Left colon (tissue), 2 donors: ENCODE data around the gene CELSR1. TPM values are rescaled to one million over a fixed set of nuclear protein-coding genes. Genes with fewer than 3 reads are reported as not detected.
"Not testable (repeated sequence)": the region's sequence is repeated elsewhere in the genome, so short reads cannot be mapped to it uniquely, and the experiment has no call there.

Experiments used
- ATAC-seq: fragments of 200-7000 bp; cut with Tn5 transposase; one replicate; pipeline ENCODE4 v1.9.1; 2020; ENCODE audit warnings: mild to moderate bottlenecking, moderate library complexity
- DNase-seq, 2 donors: peaks; one replicate each; pipeline ENCODE4 v3.0.0-alpha.2; 2020
- intact Hi-C, 2 donors: fragments of 100-400 bp; cut with DNase I in 1 of 2; cut with micrococcal nuclease in 1 of 2; formaldehyde crosslinking; loops; one replicate each; pipeline versions ENCODE4 v1.11.2 to v1.14.0; 2022; cut with DNase I, micrococcal nuclease
- total RNA-seq, 2 donors: library from RNA; stranded (reverse); fragmentation: NEBNext Ultra II Directional; extraction: Animal tissue kit (Norgen Biotek cat#: 25700); gene quantifications; one replicate each; pipeline ENCODE4 v1.2.1, GENCODE V29; 2021
- donor health status: DM: no; HTN: no; CAD: no.
- donor health status: DM: yes; HTN: yes; CAD: no.

Gene CELSR1
- total RNA-seq, 2 donors from 2014 or later: 1.8 to 4.9 TPM

- no peak for ATAC-seq
- DNase-seq: no peak
- intact Hi-C loops: no loop called here
Observed at GRCh38 chr22:46521994-46522393, 15.4 kb downstream of the CELSR1 start.

DNA sequence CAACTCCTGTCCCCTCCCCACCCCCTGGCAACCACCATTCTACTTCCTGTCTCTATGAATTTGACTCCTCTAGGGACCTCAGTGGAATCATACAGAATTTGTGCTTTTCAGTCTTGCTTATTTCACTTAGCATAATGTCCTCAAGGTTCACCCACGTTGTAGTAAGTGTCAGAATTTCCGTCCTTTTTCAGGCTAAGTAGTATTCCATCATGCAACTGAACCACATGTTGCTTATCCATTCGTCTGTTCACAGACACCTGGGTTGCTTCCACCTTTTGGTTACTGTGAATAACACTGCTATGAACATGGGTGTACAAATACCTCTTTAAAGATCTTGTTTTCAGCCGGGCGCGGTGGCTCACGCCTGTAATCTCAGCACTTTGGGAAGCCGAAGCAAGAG lies 16.5 kb downstream of the CELSR1 start:
- no peak for ATAC-seq
- no peak for DNase-seq
- intact Hi-C loops: no loop called here

DNA sequence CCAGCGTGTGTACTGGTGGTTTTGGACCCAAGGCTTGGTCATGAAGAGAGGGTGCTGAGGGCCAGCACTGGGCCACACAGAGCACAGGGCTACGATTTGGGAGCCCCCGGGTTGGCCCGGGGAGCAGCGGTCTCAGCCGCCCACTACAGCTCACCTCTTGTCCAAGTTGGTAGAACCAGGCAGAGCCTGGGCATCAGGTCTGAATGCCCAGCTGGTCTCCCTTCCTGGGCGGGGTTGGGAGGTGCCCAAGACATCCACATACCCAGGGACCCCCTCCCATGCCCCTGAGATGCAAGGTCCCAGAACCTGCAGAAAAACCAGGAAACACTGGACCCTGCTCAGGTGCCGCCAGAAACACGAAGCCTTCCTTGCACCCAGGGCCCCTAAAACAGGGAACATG lies 18.0 kb downstream of the CELSR1 start:
- no peak for ATAC-seq
- intact Hi-C loops: no loop called here
- no peak for DNase-seq

GRCh38 chr22:46518542-46519325 lies 18.7 kb downstream of the CELSR1 start:
- intact Hi-C loops: no loop called here
- ATAC-seq (no peak), DNase-seq (no peak)

- no peak for DNase-seq
- ATAC-seq: no peak
- intact Hi-C loops: no loop called here
Observed at GRCh38 chr22:46518038-46518437, 19.4 kb downstream of the CELSR1 start.

DNA sequence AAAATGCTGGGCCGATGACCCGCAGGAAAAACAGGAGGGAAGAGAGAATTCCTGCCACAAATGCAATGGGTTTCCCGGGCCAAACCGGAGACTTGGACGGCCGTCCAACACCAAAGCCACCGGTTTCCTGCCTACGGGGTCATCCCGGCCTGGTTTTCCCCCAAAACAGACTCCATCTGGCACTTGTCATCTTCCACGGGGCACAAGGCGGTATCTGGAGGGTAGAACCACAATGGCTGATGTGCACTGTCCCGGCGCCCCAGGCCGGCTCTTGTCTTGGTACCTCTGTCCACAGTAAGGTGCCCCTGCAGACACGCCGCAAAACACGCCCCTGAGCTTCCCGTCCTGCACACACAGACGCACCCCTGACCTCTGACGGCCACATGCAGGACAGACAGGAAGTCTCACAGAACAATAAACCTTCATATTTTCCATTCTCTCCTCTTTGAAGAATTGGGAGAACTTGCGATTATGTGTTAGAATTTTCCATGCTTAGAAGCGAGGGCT lies 20.1 kb downstream of the CELSR1 start:
- no peak for ATAC-seq
- intact Hi-C loops: no loop called here
- no peak for DNase-seq

- intact Hi-C loops: no loop called here
- no peak for ATAC-seq
- DNase-seq: no peak
Observed at GRCh38 chr22:46516638-46517037, 20.8 kb downstream of the CELSR1 start.

DNA sequence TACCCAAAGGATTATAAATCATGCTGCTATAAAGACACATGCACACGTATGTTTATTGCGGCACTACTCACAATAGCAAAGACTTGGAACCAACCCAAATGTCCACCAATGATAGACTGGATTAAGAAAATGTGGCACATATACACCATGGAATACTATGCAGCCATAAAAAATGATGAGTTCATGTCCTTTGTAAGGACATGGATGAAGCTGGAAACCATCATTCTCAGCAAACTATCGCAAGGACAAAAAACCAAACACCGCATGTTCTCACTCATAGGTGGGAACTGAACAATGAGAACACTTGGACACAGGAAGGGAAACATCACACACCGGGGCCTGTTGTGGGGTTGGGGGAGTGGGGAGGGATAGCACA lies 21.3 kb downstream of the CELSR1 start:
- DNase-seq, ATAC-seq, intact Hi-C loops: not testable (repeated sequence)

DNA sequence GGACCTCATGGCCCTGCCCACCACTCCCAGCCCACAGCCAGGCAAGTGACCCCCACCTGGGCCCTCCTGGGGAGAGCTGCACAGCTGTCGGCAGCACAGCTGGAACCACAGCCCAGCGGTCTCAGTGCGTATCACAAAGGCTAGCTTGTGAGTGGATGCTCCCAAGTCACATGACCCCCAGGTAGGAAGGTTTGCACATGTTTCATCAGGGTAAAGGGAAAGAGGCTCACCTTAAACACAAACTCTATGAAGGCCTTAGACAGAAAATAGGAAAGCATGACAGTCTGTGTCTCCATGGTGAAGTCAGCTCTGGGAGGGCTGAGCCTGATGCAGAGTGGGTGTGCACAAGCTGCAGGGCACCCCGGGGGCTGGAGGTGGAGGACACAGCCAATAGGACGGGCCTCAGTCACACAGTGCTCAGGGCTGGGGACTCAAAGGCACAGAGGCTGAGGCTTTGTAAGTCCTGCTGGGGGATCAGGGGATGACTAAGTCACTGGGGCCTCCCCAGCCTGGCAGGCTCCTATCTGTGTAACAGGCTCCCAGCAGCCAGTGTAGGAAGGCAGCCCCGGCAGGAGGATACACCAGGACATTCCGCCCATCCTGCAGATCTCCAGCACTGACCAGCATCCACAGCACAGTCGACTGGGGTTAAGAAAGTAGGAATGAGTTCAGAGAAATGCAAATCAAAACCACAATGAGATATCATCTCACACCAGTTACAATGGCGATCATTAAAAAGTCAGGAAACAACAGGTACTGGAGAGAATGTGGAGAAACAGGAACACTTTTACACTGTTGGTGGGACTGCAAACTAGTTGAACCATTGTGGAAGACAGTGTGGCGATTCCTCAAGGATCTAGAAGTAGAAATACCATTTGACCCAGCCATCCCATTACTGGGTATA lies 22.0 kb downstream of the CELSR1 start:
- DNase-seq (no peak), ATAC-seq (no peak)
- intact Hi-C loops: no loop called here

- no peak for DNase-seq
- no peak for ATAC-seq
- intact Hi-C loops: no loop called here
Observed at GRCh38 chr22:46514592-46515207, 22.7 kb downstream of the CELSR1 start.

DNA sequence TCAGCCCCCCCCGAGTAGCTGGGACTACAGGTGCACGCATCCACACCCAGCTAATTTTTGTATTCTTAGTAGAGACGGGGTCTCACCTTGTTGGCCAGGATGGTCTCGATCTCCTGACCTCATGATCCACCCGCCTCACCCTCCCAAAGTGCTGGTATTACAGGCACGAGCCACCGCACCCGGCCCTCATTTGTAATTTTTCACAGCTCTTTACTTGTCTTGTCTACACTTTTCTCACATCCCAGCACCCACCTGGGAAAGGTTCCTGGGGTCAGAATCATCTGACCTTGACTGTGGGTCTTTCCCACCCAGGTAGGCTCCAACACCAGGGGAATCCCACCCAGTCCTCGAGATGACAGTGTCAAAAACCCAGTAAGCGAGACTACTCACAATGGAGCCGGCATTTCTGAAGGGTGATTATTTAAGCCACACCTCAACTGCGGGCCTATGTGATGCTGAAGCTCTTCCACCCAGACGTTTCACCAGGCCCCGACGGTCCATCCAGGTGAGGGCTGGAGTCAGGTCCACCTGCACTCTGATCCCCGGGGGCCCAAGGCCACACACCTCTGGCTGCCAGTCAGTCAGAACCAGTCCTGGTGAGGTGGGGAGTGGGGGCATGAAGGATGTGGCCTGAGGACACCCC lies 23.4 kb downstream of the CELSR1 start:
- DNase-seq (no peak), ATAC-seq (no peak)
- intact Hi-C loops: no loop called here

- no peak for ATAC-seq
- intact Hi-C loops: no loop called here
- no peak for DNase-seq
Observed at GRCh38 chr22:46512683-46513082, 24.7 kb downstream of the CELSR1 start.

GRCh38 chr22:46512039-46512370 lies 25.4 kb downstream of the CELSR1 start:
- ATAC-seq: no peak
- DNase-seq: no peak
- intact Hi-C loops: no loop called here

DNA sequence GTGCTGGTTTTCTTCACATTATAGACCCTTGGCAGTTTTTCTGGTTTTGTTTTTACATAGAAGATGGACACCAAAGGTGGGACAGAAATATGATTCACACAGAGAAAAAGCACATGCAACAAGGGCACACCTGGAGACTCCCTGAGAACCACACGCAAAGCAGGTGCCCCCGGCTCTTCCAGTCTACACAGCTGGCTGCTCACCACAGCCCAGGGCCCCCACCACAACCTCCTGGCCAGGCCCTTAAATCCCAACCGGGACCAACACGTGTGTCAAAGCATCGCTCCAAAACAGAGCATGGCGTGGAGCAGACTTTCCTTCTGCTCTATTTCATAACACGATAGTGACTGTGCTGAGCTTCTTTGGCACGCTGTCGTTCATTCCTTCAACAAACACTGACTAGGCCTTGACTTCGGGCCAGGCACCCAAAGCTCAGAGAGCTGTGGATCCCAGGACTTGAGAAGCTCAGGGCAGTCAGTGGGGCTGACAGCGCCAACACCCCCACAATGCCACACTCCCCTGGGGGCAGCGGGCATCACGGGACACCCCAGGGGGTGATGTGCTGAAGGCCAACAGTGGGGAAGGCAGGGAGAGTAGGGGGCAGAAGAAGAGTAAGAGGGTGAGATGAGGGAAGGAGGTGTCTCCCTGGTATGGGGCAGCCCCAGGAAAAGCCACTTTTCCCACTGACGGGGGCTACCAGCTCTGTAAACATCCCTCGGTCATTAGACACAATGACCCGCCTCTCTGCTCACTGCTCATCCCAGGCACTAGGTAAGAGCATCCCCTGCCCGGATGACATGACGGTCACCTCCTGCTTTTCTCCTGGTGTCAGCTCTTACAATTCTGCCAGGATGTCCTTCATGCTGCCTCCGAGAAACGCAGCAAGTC lies 26.0 kb downstream of the CELSR1 start:
- DNase-seq (no peak), ATAC-seq (no peak)
- intact Hi-C loops: no loop called here

GRCh38 chr22:46509416-46510089 lies 27.9 kb downstream of the CELSR1 start:
- ATAC-seq (no peak), DNase-seq (no peak)
- intact Hi-C loops: no loop called here

- intact Hi-C loops: no loop called here
- no peak for ATAC-seq
Observed at GRCh38 chr22:46508491-46508999, 28.9 kb downstream of the CELSR1 start.

More at GRCh38 chr22:46508491-46508999, 28.9 kb downstream of the CELSR1 start:
- no peak for DNase-seq
